GM12878 (cell line): Measurements from ENCODE around the gene IPMK. TPM values are rescaled to one million over a fixed set of nuclear protein-coding genes. Genes with fewer than 3 reads are reported as not detected.

Experiments
- ATAC-seq: fragments of 200-7000 bp; cut with Tn5 transposase; 3 replicates; pipeline ENCODE4 v1.9.1; 2020; ENCODE audit warnings: mild to moderate bottlenecking, moderate library complexity
- BruUV-seq: library from RNA; stranded (reverse); fragments of 400-500 nt; replicated peaks from 2 replicates; lab custom pipeline; 2021; lab: Mats Ljungman, UMichigan
- CTCF ChIA-PET: fragments of 300-600 bp; sonication (Branson Sonifier 250); formaldehyde crosslinking; extraction: SDS; loops from one replicate; lab custom pipeline; 2021; ENCODE audit warnings: inconsistent platforms; lab: Yijun Ruan, JAX
- POLR2A ChIA-PET: fragments of 350-600 bp; formaldehyde crosslinking; extraction: SDS; loops from one replicate; lab custom pipeline; 2021; ENCODE audit warnings: inconsistent platforms; lab: Charles Lee
- RAD21 ChIA-PET: fragments of 300-600 bp; sonication (Branson Sonifier 250); formaldehyde crosslinking; loops from one replicate; lab custom pipeline; 2023; ENCODE audit warnings: antibody characterized with exemption; ENCODE audit not compliant: unreplicated experiment; lab: Charles Lee
- SMC1A ChIA-PET: fragments of 300-600 bp; sonication (Branson Sonifier 250); formaldehyde crosslinking; loops from one replicate; lab custom pipeline; 2023; ENCODE audit not compliant: unreplicated experiment, uncharacterized antibody; lab: Charles Lee
- DNase-seq: peaks from one replicate; pipeline ENCODE4 v3.0.0-alpha.2; 2011; ENCODE audit warnings: low read depth, low spot score
- FAIRE-seq: peaks from 3 replicates; lab custom pipeline; 2011; peaks lifted over from hg19 to GRCh38; lab: Jason Lieb, UNC
- H2AFZ ChIP-seq: 2 replicates; pipeline ENCODE4 v1.6.0; 2011; ENCODE audit warnings: low read depth, low read length, control low read depth; ENCODE audit not compliant: control insufficient read depth
- H3K27ac ChIP-seq: 2 replicates; pipeline ENCODE4 v1.5.1; 2011; ENCODE audit warnings: control low read depth; ENCODE audit not compliant: control insufficient read depth, insufficient read depth
- H3K27me3 ChIP-seq, 2 experiments: replicated peaks in 1 of 2; 2 replicates each; pipeline versions ENCODE4 v1.6.0 to v1.6.1; 2011; ENCODE audit warnings: low read length in 1 of 2; ENCODE audit not compliant: control insufficient read depth in 2 of 2, insufficient read depth in 2 of 2
- H3K36me3 ChIP-seq, 2 experiments: 2 replicates each; pipeline ENCODE4 v1.5.1; 2011; ENCODE audit warnings: low read length in 1 of 2; ENCODE audit not compliant: control insufficient read depth in 2 of 2, insufficient read depth in 2 of 2
- H3K4me1 ChIP-seq: 2 replicates; pipeline ENCODE4 v1.6.1; 2011; ENCODE audit warnings: mild to moderate bottlenecking, low read length, moderate library complexity, mixed read lengths; ENCODE audit not compliant: control insufficient read depth, insufficient read depth
- H3K4me2 ChIP-seq: 2 replicates; pipeline ENCODE4 v1.6.0; 2011; ENCODE audit warnings: control low read depth; ENCODE audit not compliant: control insufficient read depth, insufficient read depth
- H3K4me3 ChIP-seq: fragments of 200-600 bp; sonication (generic); 2 replicates; pipeline ENCODE4 v1.5.1; 2016
- H3K79me2 ChIP-seq: 2 replicates; pipeline ENCODE4 v1.6.0; 2011; ENCODE audit warnings: low read length; ENCODE audit not compliant: control insufficient read depth, insufficient read depth
- H3K9ac ChIP-seq: 2 replicates; pipeline ENCODE4 v1.8.0; 2011; ENCODE audit warnings: low read length, control low read depth, mixed read lengths; ENCODE audit not compliant: control insufficient read depth, insufficient read depth
- H3K9me3 ChIP-seq: replicated peaks from 3 replicates; pipeline ENCODE4 v1.5.1; 2011; ENCODE audit warnings: mild to moderate bottlenecking, low read length; ENCODE audit not compliant: control insufficient read depth, insufficient read depth
- H4K20me1 ChIP-seq: 2 replicates; pipeline ENCODE4 v1.6.0; 2011; ENCODE audit not compliant: control insufficient read depth, insufficient read depth
- ATF7 ChIP-seq: fragments of 450-650 bp; IDR thresholded peaks from 2 replicates; pipeline ENCODE4 v1.6.1; 2016; ENCODE audit warnings: low read depth, mild to moderate bottlenecking
- BACH1 ChIP-seq: fragments of 450-650 bp; IDR thresholded peaks from 2 replicates; pipeline ENCODE4 v1.6.1; 2017; ENCODE audit warnings: mild to moderate bottlenecking, borderline replicate concordance
- BRCA1 ChIP-seq: IDR thresholded peaks from 2 replicates; pipeline ENCODE4 v1.6.1; 2011; ENCODE audit warnings: low read depth, low read length, improper control_type of control experiment
- ESRRA ChIP-seq: IDR thresholded peaks from 2 replicates; pipeline ENCODE4 v1.6.1; 2012; ENCODE audit warnings: mild to moderate bottlenecking, low read length, improper control_type of control experiment
- GABPA ChIP-seq: IDR thresholded peaks from 2 replicates; pipeline ENCODE4 v1.6.1; 2014; ENCODE audit warnings: antibody characterized with exemption, low read depth, mild to moderate bottlenecking, inconsistent platforms
- MTA3 ChIP-seq: IDR thresholded peaks from 2 replicates; pipeline ENCODE4 v1.6.1; 2012; ENCODE audit warnings: low read length, inconsistent platforms, borderline replicate concordance
- MYC ChIP-seq: IDR thresholded peaks from 2 replicates; pipeline ENCODE4 v1.6.1; 2011; ENCODE audit warnings: mild to moderate bottlenecking, low read length, moderate library complexity, inconsistent platforms; ENCODE audit not compliant: insufficient read depth, insufficient replicate concordance, insufficient read length, severe bottlenecking
- NBN ChIP-seq: fragments of 450-650 bp; IDR thresholded peaks from 2 replicates; pipeline ENCODE4 v1.6.1; 2016
- POLR2AphosphoS5 ChIP-seq: IDR thresholded peaks from 2 replicates; pipeline ENCODE4 v1.6.1; 2011; ENCODE audit warnings: mild to moderate bottlenecking, low read length, inconsistent platforms
- SUZ12 ChIP-seq: fragments of 200-600 bp; sonication (generic); IDR thresholded peaks from one replicate; pipeline ENCODE4 v1.6.1; 2018; ENCODE audit warnings: antibody characterized with exemption, mild to moderate bottlenecking; ENCODE audit not compliant: unreplicated experiment
- YBX1 ChIP-seq: fragments of 450-650 bp; IDR thresholded peaks from 2 replicates; pipeline ENCODE4 v1.6.1; 2016; ENCODE audit warnings: antibody characterized with exemption
- ZNF622 ChIP-seq: fragments of 450-650 bp; IDR thresholded peaks from 2 replicates; pipeline ENCODE4 v1.6.1; 2017; ENCODE audit warnings: mild to moderate bottlenecking, inconsistent platforms
- ZNF687 ChIP-seq: fragments of 450-650 bp; IDR thresholded peaks from 2 replicates; pipeline ENCODE4 v1.6.1; 2017; ENCODE audit warnings: mild to moderate bottlenecking, moderate library complexity
- ZSCAN29 ChIP-seq: fragments of 450-650 bp; IDR thresholded peaks from 2 replicates; pipeline ENCODE4 v1.6.1; 2017; ENCODE audit warnings: mild to moderate bottlenecking, moderate library complexity
- WGBS: methylation state at CpG from one replicate; pipeline ENCODE4 v1.1.6; 2016; ENCODE audit warnings: low lambda C conversion rate; ENCODE audit not compliant: insufficient replicate concordance, insufficient coverage; ENCODE audit errors: missing lambda C conversion rate; 5-methylcytosine and 5-hydroxymethylcytosine counted together
- in situ Hi-C: fragments of 300-500 bp; cut with MboI; formaldehyde crosslinking; loops from 9 replicates; pipeline ENCODE4 v1.14.3; 2018; ENCODE audit warnings: mixed read lengths
- intact Hi-C: fragments of 100-400 bp; cut with micrococcal nuclease; formaldehyde crosslinking; loops from one replicate; pipeline ENCODE4 v1.14.2; 2022; ENCODE audit not compliant: unreplicated experiment
- polyA plus RNA-seq, 11 experiments: library from polyadenylated mRNA; depleted of rRNA in 4 of 11; unstranded in 6 of 11; stranded (reverse) in 5 of 11; fragments of >200 nt; fragmentation: Nextera tagmentation in 4 of 11; fragmentation: Illumina TruSeq in 1 of 11; extraction: Ambion mirVana in 4 of 11; extraction: Trizol in 1 of 11; gene quantifications; 1 replicate in 1 of 11; 2 replicates in 10 of 11; pipeline versions ENCODE4 v1.2.1 to v1.2.3, GENCODE V29; 2011 to 2016; ENCODE audit warnings: inconsistent platforms in 2 of 11, missing spikeins in 2 of 11, low read depth in 1 of 11
- total RNA-seq, 4 experiments: library from RNA; depleted of rRNA in 3 of 4; stranded (reverse); fragments of >200 nt in 3 of 4; fragmentation: Illumina TruSeq in 1 of 4; extraction: Trizol in 1 of 4; gene quantifications; 2 replicates each; pipeline versions ENCODE4 v1.2.1 to v1.2.3, GENCODE V29; 2013 to 2021

IPMK gene
- total and polyA plus RNA-seq, 10 of the 15 experiments (the other 5 are each of a cell fraction or from before 2014, with no cell fraction given), result 0.84 to 7.5 (median 3.6) TPM

- TF ChIP-seq ZNF687, result no peak
These were observed 31.9 kb upstream of the IPMK start (continued) for GRCh38 chr10:58299580-58299979.

- DNase-seq (no peak), ATAC-seq (no peak), FAIRE-seq (no peak)
- Histone ChIP-seq H2AFZ (no peak overlapping the region), H3K36me3 (no peaks in the 10 kb centered on the region), H3K4me1 (no peaks in the 10 kb centered on the region), H3K79me2 (no peaks in the 10 kb centered on the region), H3K9me3 (no peaks in the 10 kb centered on the region), H3K4me2 (no peak overlapping the region), H3K4me3 (no peak overlapping the region), H3K27ac (no peak overlapping the region), H3K9ac (no peak overlapping the region), H4K20me1 (no peaks in the 10 kb centered on the region), H3K27me3 (no peaks in the 10 kb centered on the region)
- SMC1A ChIA-PET, result interaction anchor here (1.0 to 6.1 kb wide), 8 partner anchors 13 to 142 kb away, joined by 3 to 203 read pairs (median 9); partner anchors contain the start of gene TFAM
- CTCF ChIA-PET, result interaction anchor here (1.0 to 9.0 kb wide), 5 partner anchors 10 to 237 kb away, joined by 3 to 385 read pairs (median 4); no protein-coding TSS in a partner anchor
- in situ Hi-C loops (no loop called here), intact Hi-C loops (loop anchor here (10.0 kb wide), 1 partner anchor 291 kb away; no protein-coding TSS in a partner anchor)
- RAD21 ChIA-PET, result interaction anchor here (1.0 to 1.4 kb wide), 3 partner anchors 14 to 117 kb away, joined by 3 to 7 read pairs (median 4); partner anchors contain the start of gene TFAM
- WGBS, result 77% methylated on average over 5 of the region's 5 CpGs
- POLR2A ChIA-PET, result no interaction called here
- BruUV-seq, result no TSS peak
- TF ChIP-seq MYC (no peak), BACH1 (no peak), NBN (no peak), ZSCAN29 (no peak), ATF7 (no peak), ZNF622 (no peak), MTA3 (no peak), SUZ12 (no peak), YBX1 (no peak), ZNF687 (no peak), ESRRA (no peak), GABPA (no peak), BRCA1 (no peak), POLR2AphosphoS5 (no peak)
These were observed 26.3 kb upstream of the IPMK start for GRCh38 chr10:58293989-58294388.
